ENCODE results near the gene TCERG1L.
"Not testable (repeated sequence)": the region's sequence is repeated elsewhere in the genome, so short reads cannot be mapped to it uniquely, and the experiment has no call there.

The TCERG1L gene

DNA sequence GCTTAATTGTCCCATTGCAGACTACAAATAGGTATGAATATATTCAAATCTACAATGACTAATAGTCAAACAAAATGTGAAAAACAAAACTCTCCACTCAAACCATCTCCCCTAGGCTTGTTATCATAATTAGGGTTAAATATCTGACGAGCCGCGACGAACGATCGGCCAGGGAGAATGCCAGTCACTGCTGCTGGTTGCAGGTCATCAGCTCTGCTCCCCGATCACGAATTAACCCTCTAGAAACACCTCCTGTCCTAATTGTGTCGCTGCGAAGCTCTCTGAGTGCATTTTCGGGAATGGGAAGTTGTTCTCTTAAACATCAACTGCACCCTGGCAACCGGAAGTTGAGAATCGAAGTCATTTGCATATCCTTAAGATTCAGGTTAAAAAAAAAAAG is 167.3 kb downstream of the TCERG1L start:
- Histone ChIP-seq H3K9me3 (ENCODE audit: control insufficient read depth in 1 of 2, low read length in 2 of 2) (no peaks in the 10 kb centered on the region), H3K27ac (ENCODE audit: low read length) (no peak overlapping the region), H3K36me3 (ENCODE audit: control insufficient read depth in 1 of 2, insufficient read depth in 2 of 2, low read length in 2 of 2) (no peaks in the 10 kb centered on the region), H3K27me3 (ENCODE audit: low read depth, low read length) (no peaks in the 10 kb centered on the region), H3K4me3 (ENCODE audit: low read depth in 1 of 2, low read length in 2 of 2) (no peak overlapping the region), H3K4me1 (ENCODE audit: control insufficient read depth in 1 of 2, insufficient read depth in 2 of 2, low read length in 2 of 2) (no peaks in the 10 kb centered on the region)

DNA sequence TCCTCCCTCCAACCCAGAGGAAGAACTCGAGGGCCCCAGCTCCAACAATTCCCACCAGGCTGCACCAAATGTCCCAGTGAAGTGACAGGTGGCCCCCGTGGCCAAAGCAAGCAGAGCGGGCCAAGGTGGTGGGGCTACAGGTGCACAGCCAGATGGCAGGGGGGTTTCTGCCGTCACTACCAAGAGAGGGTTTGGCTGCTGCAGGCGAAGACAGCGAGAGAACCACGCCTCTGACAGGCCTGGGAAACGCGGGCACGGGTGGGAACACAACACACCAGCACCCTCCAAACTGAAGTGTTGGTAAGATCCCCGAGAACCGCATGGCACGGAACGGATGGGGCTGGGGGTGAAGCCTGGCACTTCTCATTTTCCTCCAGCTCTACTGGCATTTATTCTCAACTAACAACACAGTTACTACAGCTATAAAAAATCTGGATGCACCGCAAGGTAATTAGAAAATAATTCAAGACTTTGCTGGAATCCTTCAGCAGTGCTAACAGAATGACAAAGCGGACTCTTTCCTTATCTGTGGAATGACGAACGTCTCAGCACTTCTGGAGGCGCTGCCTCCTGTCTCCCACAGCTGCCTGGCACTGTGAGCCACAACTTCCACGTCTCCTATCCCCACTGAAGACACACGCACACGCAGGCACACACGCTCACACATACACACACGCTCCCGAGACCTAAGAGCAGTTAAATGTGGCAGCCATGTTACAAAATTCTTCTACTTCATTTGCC is 167.9 kb downstream of the TCERG1L start:
- no peaks in the 10 kb centered on the region for H3K27me3 ChIP-seq (ENCODE audit: low read depth, low read length)
- H3K9me3 ChIP-seq (ENCODE audit: control insufficient read depth in 1 of 2, low read length in 2 of 2), result no peaks in the 10 kb centered on the region
- H3K4me3 ChIP-seq (ENCODE audit: low read depth in 1 of 2, low read length in 2 of 2), result no peak overlapping the region
- no peaks in the 10 kb centered on the region for H3K36me3 ChIP-seq (ENCODE audit: control insufficient read depth in 1 of 2, insufficient read depth in 2 of 2, low read length in 2 of 2)
- H3K4me1 ChIP-seq (ENCODE audit: control insufficient read depth in 1 of 2, insufficient read depth in 2 of 2, low read length in 2 of 2), result no peaks in the 10 kb centered on the region
- H3K27ac ChIP-seq (ENCODE audit: low read length), result no peak overlapping the region

GRCh38 chr10:131142517-131143380 is 168.8 kb downstream of the TCERG1L start:
- Histone ChIP-seq H3K27me3 (ENCODE audit: low read depth, low read length) (no peaks in the 10 kb centered on the region), H3K36me3 (ENCODE audit: control insufficient read depth in 1 of 2, insufficient read depth in 2 of 2, low read length in 2 of 2) (no peaks in the 10 kb centered on the region), H3K4me1 (ENCODE audit: control insufficient read depth in 1 of 2, insufficient read depth in 2 of 2, low read length in 2 of 2) (no peaks in the 10 kb centered on the region), H3K4me3 (ENCODE audit: low read depth in 1 of 2, low read length in 2 of 2) (no peak overlapping the region), H3K27ac (ENCODE audit: low read length) (no peak overlapping the region), H3K9me3 (ENCODE audit: control insufficient read depth in 1 of 2, low read length in 2 of 2) (no peaks in the 10 kb centered on the region)

DNA sequence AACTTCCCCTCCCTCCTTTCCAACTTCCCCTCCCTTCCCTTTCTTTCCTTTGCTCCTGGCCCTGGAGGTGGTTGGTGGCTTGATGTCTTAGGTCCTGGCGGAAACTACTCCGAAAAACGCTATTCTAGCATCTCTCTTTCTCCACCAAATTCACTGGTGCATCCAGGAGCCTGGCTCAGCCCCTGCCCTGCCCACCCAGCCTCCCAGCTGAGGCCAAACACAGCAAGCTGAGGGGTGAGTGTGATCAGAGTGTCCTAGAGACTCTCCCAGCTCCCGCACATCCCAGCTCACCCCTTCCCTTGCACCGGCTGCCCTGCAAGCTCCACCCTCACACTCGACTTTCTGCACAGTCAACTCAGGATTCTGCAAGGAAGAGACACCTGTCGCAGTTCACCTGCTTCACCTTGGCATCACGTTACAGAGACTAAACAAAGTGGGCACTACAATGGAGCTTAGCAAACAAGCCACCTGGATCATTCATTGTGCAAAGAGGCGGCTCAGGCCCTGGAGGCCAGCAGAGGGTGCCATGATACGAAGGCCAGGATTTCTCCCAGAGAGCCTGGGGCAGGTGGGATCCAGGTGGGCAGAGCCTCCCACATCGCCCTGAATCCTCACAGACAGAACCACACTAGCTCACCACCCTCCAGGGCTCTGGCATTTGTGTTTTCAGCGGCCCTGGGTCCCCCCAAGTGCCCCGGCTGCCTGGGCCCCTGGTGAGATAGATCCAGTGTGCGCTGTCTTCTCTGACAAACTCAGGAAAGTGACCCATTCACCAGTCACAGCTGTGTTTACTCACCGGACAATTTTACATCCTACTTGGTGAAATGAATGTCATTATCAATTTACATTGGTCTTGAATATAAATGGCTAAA is 169.6 kb downstream of the TCERG1L start:
- Histone ChIP-seq H3K27ac (ENCODE audit: low read length) (no peak overlapping the region), H3K4me3 (ENCODE audit: low read depth in 1 of 2, low read length in 2 of 2) (no peak overlapping the region), H3K27me3 (ENCODE audit: low read depth, low read length) (no peaks in the 10 kb centered on the region)

GRCh38 chr10:131141207-131141606 is 170.3 kb downstream of the TCERG1L start:
- no peaks in the 10 kb centered on the region for H3K4me1 ChIP-seq (ENCODE audit: control insufficient read depth in 1 of 2, insufficient read depth in 2 of 2, low read length in 2 of 2)
- no peaks in the 10 kb centered on the region for H3K27me3 ChIP-seq (ENCODE audit: low read depth, low read length)
- no peaks in the 10 kb centered on the region for H3K9me3 ChIP-seq (ENCODE audit: control insufficient read depth in 1 of 2, low read length in 2 of 2)
- H3K4me3 ChIP-seq (ENCODE audit: low read depth in 1 of 2, low read length in 2 of 2), result no peak overlapping the region
- no peaks in the 10 kb centered on the region for H3K36me3 ChIP-seq (ENCODE audit: control insufficient read depth in 1 of 2, insufficient read depth in 2 of 2, low read length in 2 of 2)
- H3K27ac ChIP-seq (ENCODE audit: low read length), result no peak overlapping the region

More for the DNA sequence above, 169.6 kb downstream of the TCERG1L start:
- Histone ChIP-seq H3K36me3 (ENCODE audit: control insufficient read depth in 1 of 2, insufficient read depth in 2 of 2, low read length in 2 of 2) (no peaks in the 10 kb centered on the region), H3K4me1 (ENCODE audit: control insufficient read depth in 1 of 2, insufficient read depth in 2 of 2, low read length in 2 of 2) (no peaks in the 10 kb centered on the region), H3K9me3 (ENCODE audit: control insufficient read depth in 1 of 2, low read length in 2 of 2) (no peaks in the 10 kb centered on the region)

DNA sequence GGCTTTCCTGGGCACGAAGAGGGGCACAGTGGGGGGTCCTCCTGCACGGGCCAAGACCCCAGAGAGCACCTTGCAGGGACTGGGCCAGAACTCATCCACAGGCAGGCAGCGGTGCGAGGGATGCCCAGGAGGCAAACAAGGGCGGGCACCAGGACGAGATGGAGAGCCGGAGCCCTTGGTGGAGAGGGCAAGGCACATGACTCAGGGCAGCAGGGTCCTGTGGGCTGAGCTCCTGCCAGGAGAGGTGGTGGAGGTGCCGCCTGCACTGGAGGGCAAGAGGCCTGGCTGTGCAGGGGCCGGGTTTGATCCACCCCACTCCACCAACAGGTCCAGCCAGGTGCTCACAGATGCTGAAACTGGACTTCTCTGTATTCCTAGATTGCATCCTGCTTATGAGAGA is 170.9 kb downstream of the TCERG1L start:
- Histone ChIP-seq H3K36me3 (ENCODE audit: control insufficient read depth in 1 of 2, insufficient read depth in 2 of 2, low read length in 2 of 2) (no peaks in the 10 kb centered on the region), H3K27me3 (ENCODE audit: low read depth, low read length) (no peaks in the 10 kb centered on the region), H3K4me1 (ENCODE audit: control insufficient read depth in 1 of 2, insufficient read depth in 2 of 2, low read length in 2 of 2) (no peaks in the 10 kb centered on the region), H3K27ac (ENCODE audit: low read length) (no peak overlapping the region), H3K9me3 (ENCODE audit: control insufficient read depth in 1 of 2, low read length in 2 of 2) (no peaks in the 10 kb centered on the region), H3K4me3 (ENCODE audit: low read depth in 1 of 2, low read length in 2 of 2) (no peak overlapping the region)

DNA sequence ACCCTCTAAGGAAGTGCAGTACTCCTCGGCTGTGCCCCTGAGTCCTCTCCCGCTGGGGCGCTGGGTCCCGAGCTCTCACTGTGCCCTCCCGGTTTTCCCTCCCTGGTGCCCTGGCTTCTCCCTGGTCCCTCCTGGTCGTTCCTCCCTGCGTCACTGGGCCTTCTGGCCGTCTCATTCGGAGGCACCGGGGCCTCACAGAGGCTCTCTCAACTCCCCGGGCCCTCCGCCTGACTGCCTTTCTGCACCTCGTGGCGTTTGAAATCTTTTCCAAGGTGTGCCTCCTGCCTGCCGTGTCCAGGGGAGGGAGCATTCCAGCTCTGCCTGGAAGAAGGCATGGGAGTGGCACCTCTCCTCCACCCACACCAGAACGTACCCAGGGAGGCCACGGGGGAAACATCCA is 174.3 kb downstream of the TCERG1L start:
- Histone ChIP-seq H3K27ac (ENCODE audit: low read length) (no peak overlapping the region), H3K9me3 (ENCODE audit: control insufficient read depth in 1 of 2, low read length in 2 of 2) (no peaks in the 10 kb centered on the region), H3K36me3 (ENCODE audit: control insufficient read depth in 1 of 2, insufficient read depth in 2 of 2, low read length in 2 of 2) (no peaks in the 10 kb centered on the region), H3K4me1 (ENCODE audit: control insufficient read depth in 1 of 2, insufficient read depth in 2 of 2, low read length in 2 of 2) (no peaks in the 10 kb centered on the region), H3K4me3 (ENCODE audit: low read depth in 1 of 2, low read length in 2 of 2) (no peak overlapping the region), H3K27me3 (ENCODE audit: low read depth, low read length) (no peaks in the 10 kb centered on the region)

GRCh38 chr10:131136336-131136735 is 175.2 kb downstream of the TCERG1L start:
- H3K36me3 ChIP-seq (ENCODE audit: control insufficient read depth in 1 of 2, insufficient read depth in 2 of 2, low read length in 2 of 2); H3K27me3 ChIP-seq (ENCODE audit: low read depth, low read length); H3K4me3 ChIP-seq (ENCODE audit: low read depth in 1 of 2, low read length in 2 of 2); H3K9me3 ChIP-seq (ENCODE audit: control insufficient read depth in 1 of 2, low read length in 2 of 2); H3K27ac ChIP-seq (ENCODE audit: low read length); H3K4me1 ChIP-seq (ENCODE audit: control insufficient read depth in 1 of 2, insufficient read depth in 2 of 2, low read length in 2 of 2): not testable (repeated sequence)

GRCh38 chr10:131135716-131136115 is 175.8 kb downstream of the TCERG1L start:
- Histone ChIP-seq H3K4me3 (ENCODE audit: low read depth in 1 of 2, low read length in 2 of 2) (no peak overlapping the region), H3K9me3 (ENCODE audit: control insufficient read depth in 1 of 2, low read length in 2 of 2) (no peaks in the 10 kb centered on the region), H3K36me3 (ENCODE audit: control insufficient read depth in 1 of 2, insufficient read depth in 2 of 2, low read length in 2 of 2) (no peaks in the 10 kb centered on the region), H3K4me1 (ENCODE audit: control insufficient read depth in 1 of 2, insufficient read depth in 2 of 2, low read length in 2 of 2) (no peaks in the 10 kb centered on the region), H3K27me3 (ENCODE audit: low read depth, low read length) (no peaks in the 10 kb centered on the region), H3K27ac (ENCODE audit: low read length) (no peak overlapping the region)

- Histone ChIP-seq H3K4me3 (ENCODE audit: low read depth in 1 of 2, low read length in 2 of 2) (no peak overlapping the region), H3K4me1 (ENCODE audit: control insufficient read depth in 1 of 2, insufficient read depth in 2 of 2, low read length in 2 of 2) (no peaks in the 10 kb centered on the region), H3K27ac (ENCODE audit: low read length) (no peak overlapping the region), H3K9me3 (ENCODE audit: control insufficient read depth in 1 of 2, low read length in 2 of 2) (no peaks in the 10 kb centered on the region), H3K27me3 (ENCODE audit: low read depth, low read length) (no peaks in the 10 kb centered on the region), H3K36me3 (ENCODE audit: control insufficient read depth in 1 of 2, insufficient read depth in 2 of 2, low read length in 2 of 2) (no peaks in the 10 kb centered on the region)
Observed at GRCh38 chr10:131134651-131135050, 176.9 kb downstream of the TCERG1L start.

DNA sequence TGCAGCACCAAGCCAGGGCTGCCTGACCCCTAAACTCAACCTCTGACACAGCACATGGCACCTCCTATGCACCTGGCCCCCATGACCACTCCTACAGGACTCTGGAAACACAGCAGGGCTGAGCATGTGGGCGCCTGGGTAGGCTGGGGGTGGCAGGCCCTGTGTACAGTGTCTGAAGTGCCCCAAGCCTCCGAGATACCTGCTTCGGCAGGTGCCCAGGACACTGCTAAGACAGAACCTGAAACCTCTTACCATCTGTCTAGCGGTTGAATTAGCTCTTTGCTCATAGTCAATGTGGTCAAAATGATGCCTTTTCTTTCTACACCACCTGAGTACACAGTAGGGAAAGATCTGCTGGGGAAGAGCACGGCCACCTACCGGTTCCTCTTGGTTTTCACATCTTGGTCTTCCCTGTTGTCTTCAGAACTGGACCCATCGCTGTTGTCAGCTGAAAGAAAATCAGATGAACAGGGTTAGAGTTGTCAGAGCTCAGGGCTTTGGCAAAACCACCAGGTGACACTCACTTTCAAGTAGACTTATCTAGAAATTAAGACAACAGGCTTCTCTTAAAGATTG is 177.4 kb downstream of the TCERG1L start:
- Histone ChIP-seq H3K27me3 (ENCODE audit: low read depth, low read length) (no peaks in the 10 kb centered on the region), H3K36me3 (ENCODE audit: control insufficient read depth in 1 of 2, insufficient read depth in 2 of 2, low read length in 2 of 2) (no peaks in the 10 kb centered on the region), H3K27ac (ENCODE audit: low read length) (no peak overlapping the region), H3K9me3 (ENCODE audit: control insufficient read depth in 1 of 2, low read length in 2 of 2) (no peaks in the 10 kb centered on the region), H3K4me1 (ENCODE audit: control insufficient read depth in 1 of 2, insufficient read depth in 2 of 2, low read length in 2 of 2) (no peaks in the 10 kb centered on the region), H3K4me3 (ENCODE audit: low read depth in 1 of 2, low read length in 2 of 2) (no peak overlapping the region)
